EL (cell line): ENCODE data around the gene BEST3.
"Not testable (repeated sequence)": the region's sequence is repeated elsewhere in the genome, so short reads cannot be mapped to it uniquely, and the experiment has no call there.

Experiments
- DNase-seq: peaks from one replicate; pipeline ENCODE4 v3.0.0-alpha.2; 2016

The BEST3 gene

DNA sequence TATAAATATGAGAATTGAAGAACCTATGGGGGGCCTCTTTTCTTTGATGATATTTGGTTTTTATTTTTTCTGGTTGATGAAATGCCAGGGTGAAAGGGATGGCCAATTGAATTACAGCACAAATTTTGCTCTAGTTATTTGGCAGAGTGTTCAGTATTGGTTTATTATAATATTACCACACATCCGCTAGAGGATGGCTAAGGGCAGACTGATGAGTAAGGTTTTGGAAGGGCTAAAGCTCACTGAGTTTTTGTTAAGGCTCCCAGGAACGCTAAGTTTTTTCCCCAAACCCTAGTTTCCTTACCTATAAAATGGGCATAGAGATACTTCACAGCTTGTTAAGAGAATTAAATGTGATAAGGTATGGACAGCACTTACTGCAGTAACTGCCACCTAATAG lies 54.1 kb downstream of the BEST3 start:
- no peak for DNase-seq

- no peak for DNase-seq
These were observed 54.6 kb downstream of the BEST3 start for GRCh38 chr12:69644511-69644910.

- DNase-seq, result no peak
These were observed 56.6 kb downstream of the BEST3 start for GRCh38 chr12:69642531-69642930.

DNA sequence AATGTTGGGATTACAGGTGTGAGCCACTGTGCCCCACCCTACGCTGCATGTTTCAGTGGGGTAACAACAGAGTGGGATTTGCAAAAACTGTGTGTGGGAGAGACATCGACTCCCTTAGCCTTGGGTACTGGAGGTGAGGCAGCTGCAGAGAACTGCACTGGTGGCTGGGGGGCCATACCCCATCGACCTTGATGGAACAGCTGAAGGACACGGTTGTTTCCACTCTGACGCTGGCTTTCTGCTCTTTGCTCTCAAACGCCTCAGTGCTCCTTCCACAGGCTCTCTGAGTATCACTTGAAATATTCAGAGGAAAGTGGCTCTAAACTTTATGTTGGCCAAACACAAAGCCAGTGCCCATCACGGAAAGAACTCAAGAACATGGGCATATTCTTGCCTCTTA lies 57.6 kb downstream of the BEST3 start:
- DNase-seq, result no peak

GRCh38 chr12:69639400-69640016 lies 59.6 kb downstream of the BEST3 start:
- peak; percentile 74 for DNase-seq

DNA sequence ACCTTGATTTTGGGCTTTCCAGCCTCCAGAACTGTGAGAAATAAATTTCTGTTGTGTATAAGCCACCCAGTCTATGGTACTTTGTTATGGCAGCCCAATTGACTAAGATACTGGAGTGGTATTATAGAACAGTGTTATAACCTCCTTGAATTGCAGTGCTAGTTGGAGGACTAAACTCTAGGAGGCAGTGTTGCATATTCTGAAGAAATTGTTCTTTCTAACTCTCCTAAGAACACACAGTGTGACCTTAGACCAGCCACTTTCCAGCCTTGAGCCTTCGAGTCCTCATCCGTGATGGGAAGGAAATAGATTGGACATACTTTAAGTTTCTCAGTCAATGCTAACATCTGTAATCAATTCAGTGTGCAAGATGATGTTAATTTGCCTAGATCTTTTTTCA lies 66.0 kb downstream of the BEST3 start:
- no peak for DNase-seq

- DNase-seq, result no peak
These were observed 68.9 kb downstream of the BEST3 start for GRCh38 chr12:69630191-69630590.

GRCh38 chr12:69627501-69627900 lies 71.6 kb downstream of the BEST3 start:
- DNase-seq, result no peak

GRCh38 chr12:69623970-69624369 lies 75.1 kb downstream of the BEST3 start:
- DNase-seq, result no peak

- DNase-seq, result no peak
These were observed 77.6 kb downstream of the BEST3 start for GRCh38 chr12:69621551-69621950.

DNA sequence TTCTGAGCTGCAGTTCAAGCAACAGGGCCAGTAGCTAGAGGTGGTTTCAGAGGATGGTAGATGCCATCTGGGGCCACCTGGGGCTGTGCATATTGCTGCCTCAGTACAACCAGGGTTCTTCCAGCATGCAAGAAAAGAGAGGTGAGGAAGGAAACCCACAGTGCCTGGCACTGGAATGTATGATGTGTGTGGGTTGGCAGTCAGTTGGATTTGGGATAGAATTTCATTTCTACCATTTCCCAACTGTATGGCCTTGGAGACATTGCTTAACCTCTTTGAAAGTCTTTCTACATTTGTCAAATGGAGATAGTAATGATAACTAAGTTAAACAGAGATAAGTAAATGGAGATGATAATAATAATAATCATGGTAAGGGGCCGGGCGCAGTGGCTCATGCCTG lies 78.2 kb downstream of the BEST3 start:
- no peak for DNase-seq

DNA sequence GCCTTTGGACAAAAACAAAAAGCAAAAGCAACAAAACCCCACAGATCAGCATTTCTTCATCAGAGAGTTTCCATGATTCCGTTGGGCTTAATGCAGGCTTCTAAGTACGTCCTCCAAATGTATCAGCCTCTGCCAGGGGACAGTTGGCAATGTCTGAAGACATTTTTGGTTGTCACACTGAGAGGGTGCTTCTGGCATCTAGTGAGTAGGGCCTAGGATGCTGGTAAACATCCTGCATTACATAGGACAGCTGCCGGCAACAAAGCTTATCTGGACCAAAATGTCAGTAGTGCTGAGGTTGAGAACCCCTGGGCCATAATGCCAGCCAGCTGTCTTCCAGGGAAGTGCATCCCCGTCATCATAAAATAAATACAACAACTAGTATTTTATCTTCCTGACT lies 79.0 kb downstream of the BEST3 start:
- DNase-seq, result no peak

- DNase-seq, result no peak
These were observed 80.1 kb downstream of the BEST3 start for GRCh38 chr12:69619050-69619449.

- no peak for DNase-seq
These were observed 83.1 kb downstream of the BEST3 start for GRCh38 chr12:69616025-69616424.

DNA sequence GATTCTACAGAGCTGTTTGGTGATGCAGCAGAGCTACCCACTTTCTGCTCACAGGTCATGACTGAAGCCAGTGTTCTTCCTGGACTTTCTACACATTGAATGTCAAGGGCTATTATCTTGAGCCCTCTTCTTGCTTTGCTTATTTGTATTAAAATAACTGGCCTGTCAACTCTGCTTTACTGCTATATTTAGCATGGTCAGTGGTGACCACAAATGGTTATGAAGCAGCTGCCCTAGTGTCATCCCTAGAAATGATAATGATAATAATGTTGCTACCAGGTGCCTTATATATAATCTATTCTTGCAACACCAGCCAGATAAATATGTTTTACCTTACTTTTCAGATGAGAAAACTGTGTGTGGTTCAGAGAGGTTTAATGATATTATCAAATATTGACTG lies 85.8 kb downstream of the BEST3 start:
- no peak for DNase-seq

DNA sequence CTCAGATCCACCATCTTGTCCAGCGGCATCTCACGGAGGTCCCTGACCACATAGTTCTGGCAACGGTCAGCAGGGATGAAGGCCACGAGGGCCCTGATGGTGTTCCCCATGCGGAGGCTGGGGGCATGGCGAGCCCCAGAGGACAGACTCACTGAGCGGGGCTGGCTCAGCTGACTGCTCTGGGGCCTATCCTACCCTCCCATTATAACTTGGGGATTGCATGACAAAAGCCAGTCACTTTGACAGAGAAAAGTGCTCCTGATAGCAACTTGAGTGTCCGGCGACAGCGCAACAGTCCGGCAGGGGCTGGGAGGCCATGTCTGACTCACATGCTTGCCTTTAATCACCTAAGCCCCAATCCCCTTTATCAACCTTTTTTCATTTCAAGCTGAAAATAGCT lies 88.4 kb downstream of the BEST3 start, which contains the start of gene LRRC10:
LRRC10 (minus strand) TSS at position 179 of the 400 bp plus-strand sequence; CDS start at position 110, 69 bp downstream.
- DNase-seq, result no peak

DNA sequence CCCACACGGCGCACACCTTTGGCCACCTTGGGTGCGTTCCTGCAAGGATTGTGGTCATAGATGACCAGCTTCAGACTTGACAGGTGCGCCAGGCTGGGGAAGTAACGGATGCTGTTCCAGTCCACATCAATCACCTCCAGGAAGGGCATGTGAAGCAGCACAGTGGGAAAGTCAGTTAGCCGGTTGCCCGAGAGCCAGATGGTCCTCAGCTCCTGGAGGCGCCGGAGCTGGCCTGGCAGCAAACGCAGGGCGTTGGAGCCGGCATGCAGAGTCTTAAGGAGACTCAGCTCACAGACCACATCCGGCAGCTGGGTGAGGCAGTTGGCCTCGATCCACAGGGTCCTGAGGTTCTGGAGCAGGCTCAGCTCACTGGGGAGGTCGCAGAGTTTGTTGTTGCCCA lies 89.0 kb downstream of the BEST3 start:
- DNase-seq, result no peak

DNA sequence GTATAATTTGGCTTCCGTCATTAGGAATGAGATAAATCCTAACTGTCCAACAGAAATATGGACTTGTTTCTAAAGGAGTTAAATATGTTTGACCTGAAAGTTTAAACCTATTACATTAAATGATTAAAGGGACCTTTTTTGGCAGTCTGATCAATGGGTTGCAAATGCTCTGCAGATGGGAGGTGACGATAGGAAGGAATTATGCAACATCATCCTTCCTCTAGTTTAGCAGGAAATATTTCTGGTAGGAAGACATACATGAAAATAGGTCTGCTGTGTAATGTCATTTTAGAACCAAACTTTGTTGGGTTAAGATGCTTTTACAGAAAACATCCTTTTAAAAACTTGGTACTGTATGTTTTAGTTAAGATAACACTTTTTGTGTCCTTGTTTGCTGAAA lies 91.0 kb downstream of the BEST3 start:
- DNase-seq, result no peak

DNA sequence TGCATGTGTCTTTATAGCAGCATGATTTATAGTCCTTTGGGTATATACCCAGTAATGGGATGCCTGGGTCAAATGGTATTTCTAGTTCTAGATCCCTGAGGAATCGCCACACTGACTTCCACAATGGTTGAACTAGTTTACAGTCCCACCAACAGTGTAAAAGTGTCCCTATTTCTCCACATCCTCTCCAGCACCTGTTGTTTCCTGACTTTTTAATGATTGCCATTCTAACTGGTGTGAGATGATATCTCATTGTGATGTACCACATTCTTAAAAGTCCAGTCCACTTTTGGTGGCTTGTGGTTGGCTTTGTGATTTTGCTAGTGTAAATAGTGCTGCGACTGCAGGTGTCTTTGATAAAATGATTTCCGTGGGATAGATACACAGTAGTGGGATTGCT lies 94.8 kb downstream of the BEST3 start:
- not testable (repeated sequence) for DNase-seq
